GOT3 (cell line): ENCODE data around the gene PACRG.
A peak's percentile ranks its signal among the peaks of the same experiment; 100 is the strongest.
"Not testable (repeated sequence)": the region's sequence is repeated elsewhere in the genome, so short reads cannot be mapped to it uniquely, and the experiment has no call there.

Experiments used
- DNase-seq: peaks from one replicate; lab custom pipeline; 2025; ENCODE audit warnings: mixed read lengths; lab: John Stamatoyannopoulos, UW

PACRG gene

DNA sequence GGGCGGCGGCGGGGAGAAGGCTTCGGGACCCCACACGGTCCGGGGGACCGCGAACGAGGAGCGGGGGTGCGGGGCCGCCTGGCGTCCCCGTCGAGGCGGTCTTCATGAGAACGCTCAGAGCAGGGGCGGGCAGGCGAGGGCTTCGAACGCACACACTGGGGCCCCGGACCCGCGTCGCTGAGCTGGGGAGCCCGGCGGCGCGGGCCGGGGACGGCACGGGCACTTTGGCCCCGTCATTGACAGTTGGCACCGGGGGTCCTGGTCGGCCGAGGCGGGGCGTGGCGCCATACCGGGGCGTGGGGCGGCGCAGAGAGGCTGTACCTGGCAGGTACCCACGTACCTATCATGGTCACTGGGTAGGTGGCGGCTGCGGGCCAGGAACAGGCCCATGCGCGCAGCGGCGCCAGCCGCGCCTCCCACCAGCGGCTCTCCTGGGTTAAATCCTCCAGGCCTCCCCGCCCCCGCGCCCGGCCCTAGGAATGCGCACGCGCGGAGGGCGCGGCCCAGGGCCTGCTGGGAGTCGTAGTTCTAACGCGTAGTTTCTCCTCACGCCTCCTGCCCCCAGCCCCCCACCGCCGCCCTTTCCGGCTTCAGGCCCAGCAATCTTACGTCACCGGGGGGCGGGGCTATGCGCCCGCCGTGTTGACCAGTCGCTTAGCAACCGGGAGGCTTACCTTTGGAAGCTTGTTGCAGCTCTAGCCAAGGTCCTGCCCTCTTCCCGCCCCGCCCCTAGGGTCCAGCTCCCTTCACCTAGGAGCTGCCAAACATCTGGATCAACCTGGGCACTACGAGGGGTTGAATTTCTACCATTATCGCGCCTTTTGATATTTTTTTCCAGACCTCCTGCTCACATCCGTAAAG, at the start of gene PACRG, which contains the start of gene PRKN:
Gene PACRG (plus strand): TSS at position 653 of the 861 bp plus-strand sequence.
Gene PRKN (minus strand): TSS at position 445 of the 861 bp plus-strand sequence.
- DNase-seq, result peak; percentile 91

DNA sequence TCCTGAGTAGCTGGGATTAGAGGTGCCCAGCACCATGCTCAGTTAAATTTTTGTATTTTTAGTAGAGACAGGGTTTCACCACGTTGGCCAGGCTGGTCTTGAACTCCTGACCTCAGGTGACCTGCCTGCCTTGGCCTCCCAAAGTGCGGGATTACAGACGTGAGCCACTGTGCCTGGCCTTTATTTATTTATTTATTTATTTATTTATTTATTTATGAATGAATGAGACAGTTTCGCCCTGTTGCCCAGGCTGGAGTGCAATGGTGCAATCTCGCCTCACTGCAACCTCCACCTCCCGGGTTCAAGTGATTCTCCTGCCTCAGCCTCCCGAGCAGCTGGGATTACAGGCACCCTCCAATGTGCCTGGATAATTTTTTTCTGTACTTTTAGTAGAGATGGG, 48.9 kb upstream of the PACRG start:
- DNase-seq, result not testable (repeated sequence)

- DNase-seq, result no peak
Measured at GRCh38 chr6:162679681-162680080, 48.1 kb upstream of the PACRG start.

GRCh38 chr6:162680367-162680766, 47.4 kb upstream of the PACRG start:
- DNase-seq, result no peak

- no peak for DNase-seq
Measured at GRCh38 chr6:162680871-162681270, 46.9 kb upstream of the PACRG start.

- DNase-seq, result no peak
Measured at GRCh38 chr6:162681447-162681846, 46.3 kb upstream of the PACRG start.

- DNase-seq, result no peak
Measured at GRCh38 chr6:162683135-162683534, 44.6 kb upstream of the PACRG start.

GRCh38 chr6:162684052-162684451, 43.7 kb upstream of the PACRG start:
- DNase-seq, result no peak

GRCh38 chr6:162684961-162685360, 42.8 kb upstream of the PACRG start:
- no peak for DNase-seq

DNA sequence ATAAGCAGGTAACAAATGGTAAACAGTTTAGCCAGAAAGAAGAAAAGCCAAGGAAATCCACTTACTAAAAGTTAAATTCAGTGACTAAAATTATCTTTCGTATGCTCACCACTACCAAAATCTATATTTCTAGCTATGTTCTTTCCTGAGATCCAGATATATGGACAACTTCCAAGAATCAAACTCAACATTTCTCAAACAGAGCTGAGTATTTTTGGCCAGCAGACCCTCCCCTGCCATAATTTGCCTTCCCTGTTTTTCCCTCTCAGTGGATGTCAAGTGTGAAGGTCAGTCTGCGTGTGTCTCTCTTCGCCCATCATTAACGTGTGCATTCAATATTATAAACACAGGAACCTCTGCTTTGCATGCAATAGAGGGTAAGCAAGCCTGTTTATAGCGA, 42.2 kb upstream of the PACRG start:
- no peak for DNase-seq

GRCh38 chr6:162688751-162689345, 38.9 kb upstream of the PACRG start:
- no peak for DNase-seq

- DNase-seq, result no peak
Measured at GRCh38 chr6:162690158-162690557, 37.6 kb upstream of the PACRG start.

- no peak for DNase-seq
Measured at GRCh38 chr6:162697872-162698403, 29.8 kb upstream of the PACRG start.

DNA sequence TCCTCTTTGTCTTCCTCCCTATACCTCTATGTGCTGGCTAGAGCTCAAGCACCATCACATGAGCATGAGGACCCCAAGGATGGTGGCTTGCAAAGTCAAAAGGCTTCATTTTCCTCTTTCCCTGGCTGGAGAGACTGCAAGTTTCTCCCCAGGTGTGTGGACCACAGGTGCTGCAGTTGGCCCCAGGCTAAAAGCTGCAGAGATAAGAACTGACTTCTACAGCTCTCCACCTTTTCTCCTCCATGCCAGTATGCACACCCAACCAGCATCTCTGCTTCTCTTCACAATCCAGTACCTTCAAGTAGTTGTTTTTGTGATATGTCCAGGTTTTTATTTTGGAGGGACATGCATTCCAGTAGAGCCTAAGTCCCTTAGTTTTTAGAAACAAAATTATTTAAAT, 29.3 kb upstream of the PACRG start:
- DNase-seq, result no peak

DNA sequence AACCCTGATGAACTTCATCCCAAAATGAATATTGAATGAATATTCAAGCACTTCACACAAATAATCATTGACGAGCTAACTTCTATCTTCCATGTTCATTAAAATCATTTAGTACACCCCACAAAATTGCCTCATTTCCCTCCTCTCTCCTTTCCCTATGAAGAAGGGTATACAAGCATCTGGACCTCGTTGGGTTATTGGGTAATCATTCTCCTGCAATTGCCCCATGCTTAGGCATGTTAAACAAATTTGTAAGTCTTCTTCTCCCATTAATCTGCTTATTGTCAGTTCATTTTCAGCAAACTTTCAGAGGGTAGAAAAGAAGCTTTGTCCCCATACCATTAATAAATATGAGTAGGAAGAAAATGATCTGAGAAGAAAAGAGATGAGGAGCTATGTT, 27.8 kb upstream of the PACRG start:
- DNase-seq, result no peak

GRCh38 chr6:162700966-162701365, 26.8 kb upstream of the PACRG start:
- no peak for DNase-seq

GRCh38 chr6:162701551-162701950, 26.2 kb upstream of the PACRG start:
- DNase-seq, result no peak

DNA sequence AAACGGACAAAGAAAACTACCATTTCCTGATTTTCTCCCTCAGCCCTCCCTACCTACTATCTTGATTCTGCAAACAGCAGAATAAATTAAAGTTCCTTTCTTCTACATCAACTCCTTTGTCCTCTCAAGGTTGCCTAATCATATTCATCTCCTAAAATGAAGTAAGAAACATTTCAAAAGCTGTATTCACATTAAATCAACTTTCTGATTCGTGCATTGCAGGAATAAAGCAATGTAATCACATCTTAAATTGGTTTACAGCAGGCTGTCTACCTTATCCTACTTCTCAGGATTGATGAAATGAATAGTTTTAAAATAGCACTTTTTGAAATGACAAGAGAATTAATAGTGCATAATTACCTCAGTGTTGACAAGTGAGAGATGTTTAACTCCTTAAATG, 25.3 kb upstream of the PACRG start:
- no peak for DNase-seq

GRCh38 chr6:162704001-162704400, 23.8 kb upstream of the PACRG start:
- no peak for DNase-seq

DNA sequence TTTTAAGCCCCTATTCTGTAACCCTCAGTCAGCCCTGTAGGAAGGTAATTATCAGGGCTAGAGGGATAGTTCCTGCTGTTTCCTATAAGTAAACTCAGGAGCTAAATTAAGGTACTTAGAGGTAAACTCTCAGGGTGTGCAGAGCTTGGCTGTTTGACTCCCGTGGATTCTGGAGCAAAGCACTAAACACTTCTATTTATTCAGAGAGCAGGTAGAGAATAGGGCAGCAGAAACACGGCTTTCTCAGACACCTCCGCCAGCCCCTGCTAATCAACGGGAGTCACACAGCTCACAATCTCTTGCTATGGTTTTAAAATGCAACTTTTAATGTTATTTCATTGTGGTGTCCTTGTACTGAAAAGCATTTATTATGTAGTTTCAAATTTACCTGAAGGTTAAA, 22.0 kb upstream of the PACRG start:
- DNase-seq, result no peak

DNA sequence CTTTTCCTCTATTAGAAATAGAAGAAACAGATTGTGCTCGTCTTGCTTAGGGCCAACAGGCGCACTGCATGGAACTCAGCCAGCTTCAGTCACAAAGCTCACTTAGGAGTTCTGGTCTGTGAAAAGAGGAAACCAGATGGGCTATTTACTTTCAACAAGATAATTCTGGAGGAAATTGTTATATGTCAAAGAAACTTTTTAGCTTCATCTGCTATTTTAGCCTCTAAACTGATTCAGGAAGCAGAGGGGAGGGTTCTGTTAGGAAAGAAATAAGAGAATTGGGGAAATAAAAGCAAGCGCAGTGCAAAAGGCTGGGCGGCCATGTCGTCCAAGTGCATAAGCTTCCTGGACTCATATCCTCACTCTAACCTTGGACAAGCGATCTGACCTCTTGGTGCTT, 21.5 kb upstream of the PACRG start:
- no peak for DNase-seq

- DNase-seq, result no peak
Measured at GRCh38 chr6:162708971-162709370, 18.8 kb upstream of the PACRG start.

- no peak for DNase-seq
Measured at GRCh38 chr6:162709431-162709830, 18.3 kb upstream of the PACRG start.
